Measurements from ENCODE around the gene YES1. TPM values are rescaled to one million over a fixed set of nuclear protein-coding genes. Genes with fewer than 3 reads are reported as not detected.
A peak's percentile ranks its signal among the peaks of the same experiment; 100 is the strongest.

YES1 gene
- total RNA-seq, result 124 and 157 TPM in 2 replicates
- polyA plus RNA-seq (2012), result 14.8 TPM

DNA sequence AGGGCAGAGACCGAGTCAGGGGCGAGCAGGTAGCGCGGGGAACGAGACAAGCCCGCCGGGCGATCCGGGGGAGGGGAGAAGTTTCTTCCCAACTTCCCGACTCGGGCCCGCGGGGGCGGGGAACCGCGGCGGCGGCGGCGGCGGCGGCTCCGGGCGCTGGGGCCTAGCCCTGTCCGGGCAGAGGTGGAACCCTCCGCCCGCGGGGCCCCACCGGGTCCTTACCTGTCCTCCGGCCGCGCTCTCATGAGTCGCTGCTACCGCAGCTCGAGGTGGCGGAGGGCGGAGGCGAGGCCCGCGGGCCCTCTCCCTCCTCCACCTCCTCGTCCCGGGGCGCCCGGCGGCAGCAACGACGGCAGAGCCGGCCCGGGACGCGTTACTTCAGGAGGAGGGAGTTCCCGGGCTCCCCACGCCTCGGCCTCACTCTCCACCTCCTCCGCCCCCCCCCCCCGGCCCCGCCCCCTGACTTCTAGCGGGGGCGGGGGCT, at the start of gene YES1:
YES1 (minus strand) TSS at position 351 of the 484 bp plus-strand sequence. CDS start 55,415 bp downstream, outside the sequence.
- peak; percentile 75 for DNase-seq (ENCODE audit: low read depth)

DNA sequence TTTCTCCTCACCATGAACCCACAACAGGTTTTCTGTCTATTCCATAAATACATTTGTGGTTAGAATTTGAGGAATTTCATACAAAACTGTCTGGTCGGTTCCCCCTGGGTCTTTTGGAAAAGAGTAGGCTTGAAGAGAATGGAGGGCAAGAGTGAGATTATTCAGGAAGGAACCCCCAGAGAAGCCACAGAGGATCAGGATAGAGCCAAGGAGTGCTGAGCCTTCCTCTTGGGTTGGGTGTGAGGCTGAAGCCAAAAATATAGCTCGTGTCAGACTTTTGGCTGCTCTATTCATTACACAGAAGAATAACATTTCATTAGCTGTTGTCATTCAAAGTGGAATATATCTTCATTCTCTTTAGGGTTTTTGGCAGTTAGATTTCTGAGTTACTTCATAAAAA, 45.9 kb upstream of the YES1 start:
- DNase-seq (ENCODE audit: low read depth), result peak; percentile 57

DNA sequence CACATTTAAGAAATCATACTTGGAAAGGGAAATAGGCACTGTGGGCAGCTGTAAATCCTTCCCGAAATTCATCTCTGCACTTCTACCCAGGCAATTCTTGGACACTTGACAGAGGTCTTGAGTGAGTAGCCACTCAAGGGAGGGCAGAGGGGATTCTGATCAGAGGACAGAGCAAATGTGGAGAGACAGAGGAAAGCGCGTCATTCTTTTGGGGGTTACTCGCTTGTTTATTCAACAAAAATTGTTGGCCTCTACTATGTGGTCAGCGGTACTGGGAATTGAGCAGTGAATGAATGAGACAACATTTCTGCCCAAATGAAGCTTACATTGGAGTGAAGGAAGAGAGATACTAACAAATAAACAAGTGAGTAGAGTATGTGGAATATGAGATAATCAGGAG, 41.4 kb upstream of the YES1 start:
- DNase-seq (ENCODE audit: low read depth), result no peak

DNA sequence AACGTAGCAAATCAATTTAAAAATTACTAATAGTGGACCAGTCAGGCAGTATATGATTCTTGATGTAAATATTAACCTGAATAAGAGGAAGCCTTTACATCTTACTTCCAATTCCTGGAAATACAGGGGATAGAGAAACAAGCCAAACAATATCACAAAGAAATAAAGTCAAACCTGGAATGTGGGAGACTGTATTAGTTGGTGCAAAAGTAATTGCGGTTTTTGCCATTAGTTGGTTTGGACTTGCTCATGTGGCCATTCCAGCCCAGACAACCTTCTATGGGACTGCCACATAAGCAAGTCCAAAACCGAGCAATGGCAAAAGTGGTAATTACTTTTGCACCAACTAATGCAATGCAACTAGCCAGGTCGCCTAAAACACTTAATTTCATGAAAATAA, 38.9 kb upstream of the YES1 start:
- DNase-seq (ENCODE audit: low read depth), result no peak

DNA sequence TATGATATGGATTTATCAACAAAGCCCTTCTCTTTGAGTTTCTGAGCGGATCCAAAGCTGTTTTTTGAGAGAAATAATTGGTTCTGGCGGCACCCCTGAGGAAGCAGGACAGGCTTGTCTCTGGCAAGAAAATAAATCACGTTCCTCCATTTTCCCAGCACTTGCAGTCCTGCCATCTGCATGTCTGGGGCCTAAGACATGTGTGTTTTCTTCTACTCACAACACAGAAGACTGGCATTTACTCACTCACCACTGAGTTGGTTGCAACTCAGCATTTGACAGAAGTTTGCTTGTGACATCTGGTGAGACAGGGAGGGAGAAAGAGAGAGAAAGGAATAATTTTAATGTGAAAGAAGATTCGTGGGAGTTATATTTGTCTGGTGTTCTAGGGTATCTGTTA, 37.0 kb upstream of the YES1 start:
- DNase-seq (ENCODE audit: low read depth), result no peak

DNA sequence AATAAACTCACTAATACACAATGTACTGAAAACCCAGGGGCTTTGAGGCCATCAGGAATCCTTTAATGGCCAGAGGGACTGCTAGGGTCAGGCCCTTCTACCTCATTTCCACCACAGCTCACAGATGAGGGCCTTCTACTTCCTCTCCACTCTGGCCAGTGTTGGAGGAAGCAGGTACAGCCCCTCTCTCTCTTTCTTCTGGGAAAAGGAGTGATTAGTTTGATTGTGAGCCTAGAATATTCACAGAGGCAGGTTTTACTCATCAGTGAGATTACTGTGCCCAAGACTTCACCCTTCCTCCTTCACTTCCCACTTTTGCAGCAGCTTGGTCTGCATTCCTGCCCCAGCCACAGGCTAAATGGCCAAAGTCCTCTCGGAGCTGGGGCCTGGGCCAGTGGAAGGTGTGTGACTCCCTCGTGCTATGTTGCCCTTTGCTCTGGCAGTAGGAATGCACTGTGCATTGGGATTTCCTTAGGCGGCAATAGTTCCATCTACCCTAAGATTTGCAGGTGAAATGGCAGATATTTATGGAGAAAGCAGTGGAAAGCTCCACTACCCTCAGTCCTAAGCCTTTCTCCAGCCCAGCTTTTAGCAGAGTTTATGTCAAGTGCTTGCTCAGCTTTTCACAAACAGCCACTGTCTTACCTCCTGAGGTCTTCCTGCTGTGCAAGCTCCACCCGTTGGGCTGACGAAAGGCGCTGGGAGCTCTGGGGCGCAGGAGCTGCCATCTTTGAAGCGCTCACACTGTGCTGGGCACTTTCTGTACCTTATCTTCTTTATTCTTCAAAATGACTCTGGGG, 36.2 kb upstream of the YES1 start:
- no peak for DNase-seq (ENCODE audit: low read depth)

DNA sequence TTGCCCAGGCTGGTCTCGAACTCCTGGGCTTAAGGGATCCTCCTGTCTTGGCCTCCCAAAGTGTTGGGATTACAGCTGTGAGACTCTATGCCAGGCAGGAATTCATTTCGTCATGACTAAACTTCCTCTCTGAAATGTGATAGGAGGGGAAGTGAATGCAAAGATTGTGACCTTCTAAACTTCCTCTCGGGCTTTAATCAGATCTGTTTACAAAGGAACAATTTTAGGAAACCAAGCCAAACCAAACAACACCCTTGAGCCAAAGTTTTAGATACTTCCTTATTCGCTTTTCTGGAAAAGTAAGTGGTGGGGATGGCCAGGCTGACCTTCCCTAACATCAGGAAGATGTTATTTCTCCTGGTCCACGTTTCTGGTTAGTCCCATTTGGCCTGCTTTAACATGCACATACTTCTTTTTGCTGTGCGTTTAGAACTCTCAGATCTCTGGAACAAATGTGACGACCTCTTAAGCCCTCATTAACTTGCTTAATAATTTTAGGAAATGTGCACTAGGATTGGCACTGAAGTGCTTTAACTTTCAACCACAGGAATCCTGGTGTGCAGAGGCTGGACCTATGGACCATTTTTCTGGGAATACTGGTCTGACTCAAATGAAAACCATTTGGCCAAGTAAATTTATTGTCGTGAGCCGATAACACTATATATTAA, 33.2 kb upstream of the YES1 start:
- peak; percentile 18 for DNase-seq (ENCODE audit: low read depth)

DNA sequence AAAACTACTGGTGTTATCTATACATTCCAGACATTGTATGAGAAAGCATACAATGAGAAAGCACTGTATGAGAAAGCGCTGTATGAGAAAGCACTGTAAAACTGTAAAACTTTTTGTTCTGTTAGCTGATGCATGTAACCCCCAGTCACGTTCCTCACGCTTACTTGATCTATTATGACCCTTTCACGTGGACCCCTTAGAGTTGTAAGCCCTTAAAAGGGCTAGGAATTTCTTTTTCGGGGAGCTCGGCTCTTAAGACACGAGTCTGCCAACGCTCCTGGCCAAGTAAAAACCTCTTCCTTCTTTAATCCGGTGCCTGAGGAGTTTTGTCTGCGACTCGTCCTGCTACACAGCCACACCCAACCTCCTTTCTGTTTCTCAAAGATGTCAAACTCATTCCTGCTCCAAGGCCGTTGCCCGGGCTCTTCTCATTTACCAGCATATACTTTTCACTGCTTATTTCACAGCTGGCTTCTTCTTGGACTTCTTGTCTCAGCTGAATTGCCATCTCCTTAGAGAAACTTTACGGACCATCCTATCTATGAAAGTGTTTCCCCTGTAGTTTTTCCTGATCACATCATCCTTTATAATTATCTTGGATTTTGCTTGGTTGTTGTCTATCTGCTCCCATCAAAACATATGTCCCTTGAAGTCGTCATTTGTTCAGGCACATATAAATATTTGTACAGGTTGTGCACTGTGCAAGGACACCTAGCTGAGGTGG, 29.8 kb upstream of the YES1 start:
- DNase-seq (ENCODE audit: low read depth), result no peak

DNA sequence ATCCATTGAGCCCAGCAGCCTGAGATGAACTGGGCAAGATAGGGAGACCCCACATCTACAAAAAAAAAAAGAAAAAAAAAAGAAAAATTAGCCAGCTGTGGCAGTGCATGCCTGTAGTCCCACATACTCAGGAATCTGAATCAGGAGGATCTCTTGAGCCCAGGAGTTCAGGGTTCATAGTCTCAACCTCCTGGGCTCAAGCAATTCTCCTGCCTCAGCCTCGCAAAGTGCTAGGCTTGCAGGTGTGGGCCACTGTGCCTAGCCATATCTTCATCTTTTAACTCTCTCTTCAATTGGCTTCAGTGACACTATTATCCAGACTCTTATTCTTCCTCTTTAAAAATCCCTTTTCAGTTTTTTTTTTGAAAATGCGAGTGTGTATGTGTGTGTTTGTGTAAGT, 28.5 kb upstream of the YES1 start:
- no peak for DNase-seq (ENCODE audit: low read depth)

DNA sequence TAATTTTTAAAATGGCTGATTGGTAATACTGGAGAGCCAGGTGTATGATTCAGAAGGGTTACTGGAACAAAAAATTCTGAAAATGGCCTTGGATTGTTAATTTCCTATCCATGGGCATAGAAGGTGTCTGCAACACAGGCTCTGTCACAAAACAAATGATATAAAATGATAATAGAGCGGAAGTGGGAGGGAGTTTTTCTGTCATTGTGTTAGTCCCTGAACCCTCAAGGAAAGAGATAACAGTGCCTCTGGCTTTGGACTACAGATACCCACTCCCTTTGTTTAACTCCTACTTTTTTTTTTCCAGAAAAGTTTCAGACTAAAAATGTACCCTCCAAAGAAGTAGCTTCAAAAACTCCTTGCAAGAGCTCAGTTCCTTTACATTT, 28.0 kb upstream of the YES1 start:
- DNase-seq (ENCODE audit: low read depth), result no peak

DNA sequence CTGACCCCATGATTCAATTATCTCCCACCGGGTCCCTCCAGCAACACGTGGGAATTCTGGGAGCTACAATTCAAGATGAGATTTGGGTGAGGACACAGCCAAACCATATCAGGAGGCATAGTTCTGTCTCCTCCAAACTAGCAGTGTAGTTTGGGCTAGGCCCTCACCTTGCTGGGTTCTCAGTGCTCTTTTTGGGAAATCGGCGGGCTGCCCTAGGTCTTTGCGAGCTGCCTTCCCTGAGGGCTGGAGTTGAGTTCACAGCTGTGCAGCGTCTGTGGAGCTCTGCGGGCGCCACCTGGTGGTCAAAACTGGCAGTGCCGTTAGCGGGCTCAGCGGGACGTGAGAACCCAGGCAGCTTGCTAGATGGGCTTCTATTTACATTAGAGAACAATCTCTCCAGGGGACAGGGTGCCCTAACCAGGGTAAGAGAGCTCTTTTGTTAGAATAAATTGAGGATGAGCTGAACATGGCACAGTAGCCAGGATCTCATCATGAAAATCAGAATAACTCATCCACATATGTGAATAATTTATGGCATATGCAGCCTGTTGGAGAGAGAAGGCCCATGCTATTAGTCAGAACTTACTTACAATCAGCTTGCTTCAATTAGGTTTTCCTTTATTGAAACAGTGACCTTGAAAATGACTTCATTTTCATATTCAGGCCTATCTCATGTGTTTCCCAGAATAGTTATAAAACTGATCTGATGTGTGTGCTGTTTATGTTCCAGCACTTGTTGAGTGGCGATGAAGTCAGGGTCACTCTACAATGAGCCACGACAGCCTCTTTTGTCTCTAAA, 27.4 kb upstream of the YES1 start:
- DNase-seq (ENCODE audit: low read depth), result peak; percentile 84

DNA sequence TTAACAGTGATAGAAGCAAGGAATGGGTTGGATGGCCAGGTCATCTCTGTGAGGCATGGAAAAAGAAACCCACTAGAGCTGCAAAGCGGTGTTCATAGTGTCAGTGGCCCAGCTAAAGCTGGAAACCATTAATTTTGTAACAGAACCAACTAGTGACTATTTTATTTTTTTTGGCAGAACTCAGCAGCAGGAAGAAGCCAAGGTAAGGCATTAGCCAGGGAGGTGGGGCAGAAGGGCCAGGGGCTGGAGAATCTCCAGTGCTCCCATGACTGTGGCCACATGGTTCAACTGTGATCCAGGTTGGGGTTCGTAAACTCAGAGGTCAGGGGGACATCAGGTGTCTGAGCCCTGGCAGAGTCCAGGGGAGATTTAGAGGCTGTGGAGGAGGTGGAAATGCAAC, 25.9 kb upstream of the YES1 start:
- DNase-seq (ENCODE audit: low read depth), result no peak

DNA sequence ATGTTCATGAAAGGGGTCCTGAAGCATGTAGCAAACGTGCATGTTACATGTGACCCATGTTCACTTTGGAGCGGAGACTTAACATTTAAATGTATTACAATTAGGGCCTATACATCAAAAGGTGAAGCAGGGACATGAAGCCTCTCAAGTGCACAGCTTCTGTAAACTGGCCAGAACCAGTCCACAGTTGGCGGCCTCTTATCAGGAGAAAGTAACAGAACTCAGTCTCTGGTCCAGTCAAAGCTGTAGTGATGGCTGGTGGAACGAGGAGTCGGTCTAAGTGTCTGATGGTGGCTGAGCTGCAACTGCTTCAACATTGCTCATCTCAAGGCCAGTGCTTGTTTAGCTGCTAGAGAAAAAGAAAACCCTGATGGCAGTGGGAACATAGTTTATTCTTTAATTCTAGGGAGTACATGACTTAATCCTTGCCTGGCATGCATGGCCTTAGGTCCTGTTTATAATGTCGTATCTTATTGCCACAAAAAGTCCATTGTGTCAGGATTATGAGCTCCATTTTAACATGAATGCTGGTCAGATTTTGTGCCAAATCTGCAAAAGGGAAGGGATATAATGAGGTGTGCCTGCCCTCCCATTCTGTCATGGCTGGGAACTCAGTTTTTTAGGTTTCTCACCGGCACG, 22.2 kb upstream of the YES1 start:
- no peak for DNase-seq (ENCODE audit: low read depth)

DNA sequence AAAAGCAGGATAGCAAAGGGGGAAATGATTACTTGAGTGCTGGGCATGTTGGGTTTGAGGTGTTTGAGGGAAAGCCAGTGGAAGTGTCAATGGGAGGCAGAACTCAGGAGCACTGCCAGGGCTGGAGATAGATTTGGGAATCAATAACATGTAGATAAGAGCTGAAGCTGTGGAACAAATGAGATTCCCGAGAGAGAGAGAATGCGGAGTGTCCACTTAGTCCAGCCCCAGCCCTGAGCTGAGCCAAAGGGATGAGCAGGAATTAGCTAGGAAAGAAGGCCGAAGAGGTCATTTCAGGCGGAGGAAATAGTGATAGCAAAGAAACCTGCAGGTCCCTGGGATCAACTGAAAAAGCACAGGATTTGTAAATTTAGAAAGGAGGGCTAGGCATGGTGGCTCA, 21.2 kb upstream of the YES1 start:
- no peak for DNase-seq (ENCODE audit: low read depth)

DNA sequence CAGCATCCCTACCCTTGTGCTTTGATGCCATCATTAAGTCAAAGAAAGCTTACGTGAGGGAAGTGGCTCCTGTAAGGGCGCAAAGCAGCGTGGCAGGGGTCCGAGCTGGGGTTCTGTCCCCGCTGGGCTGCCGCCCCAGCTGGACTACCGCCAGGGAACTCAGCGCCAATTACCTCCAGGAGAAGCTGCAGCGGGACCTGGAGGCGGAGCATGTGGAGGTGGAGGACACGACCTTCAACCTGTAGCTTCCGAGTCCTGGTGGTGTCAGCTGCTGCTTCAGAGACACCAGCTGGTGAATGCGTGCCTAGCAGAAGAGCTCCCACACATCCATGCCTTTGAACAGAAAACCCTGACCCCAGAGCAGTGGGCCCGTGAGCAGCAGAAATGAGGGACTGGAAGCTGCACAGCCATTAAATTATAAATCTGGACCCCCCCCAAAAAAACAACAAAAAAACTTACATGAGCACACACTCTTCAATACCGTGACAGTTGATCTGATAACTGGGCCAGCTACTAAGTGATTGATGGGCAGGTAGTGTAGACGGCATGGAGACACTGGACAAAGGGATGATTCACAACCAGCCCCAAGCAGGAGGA, 20.1 kb upstream of the YES1 start:
- peak; percentile 20 for DNase-seq (ENCODE audit: low read depth)

DNA sequence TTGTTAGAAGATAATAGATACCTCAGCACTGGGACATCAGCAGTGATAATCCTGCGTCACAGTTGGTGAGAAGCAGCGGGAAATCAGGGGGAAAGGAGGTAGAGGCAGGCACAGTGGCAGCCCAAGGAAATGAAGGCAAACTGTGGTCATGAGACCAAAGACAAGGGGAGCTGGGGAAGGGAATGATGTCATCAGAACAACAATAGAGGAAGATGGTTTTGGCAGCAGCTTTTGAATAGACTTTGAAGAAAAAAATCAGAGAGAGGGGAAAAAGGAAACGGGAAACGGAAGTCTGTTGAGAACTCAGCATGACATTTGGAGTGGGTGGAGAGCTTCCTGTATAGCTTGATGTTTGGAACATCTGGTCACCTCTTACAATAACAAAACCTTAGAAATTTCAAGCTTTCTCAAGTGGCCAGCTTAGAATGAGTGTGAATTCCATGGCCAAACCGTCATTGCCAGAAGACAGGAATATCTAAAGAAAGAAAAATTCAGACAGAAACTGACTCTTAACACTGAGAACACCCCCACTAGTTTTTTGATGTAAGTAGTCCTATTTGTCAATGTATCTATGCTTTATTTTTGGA, 18.4 kb upstream of the YES1 start:
- peak; percentile 53 for DNase-seq (ENCODE audit: low read depth)

DNA sequence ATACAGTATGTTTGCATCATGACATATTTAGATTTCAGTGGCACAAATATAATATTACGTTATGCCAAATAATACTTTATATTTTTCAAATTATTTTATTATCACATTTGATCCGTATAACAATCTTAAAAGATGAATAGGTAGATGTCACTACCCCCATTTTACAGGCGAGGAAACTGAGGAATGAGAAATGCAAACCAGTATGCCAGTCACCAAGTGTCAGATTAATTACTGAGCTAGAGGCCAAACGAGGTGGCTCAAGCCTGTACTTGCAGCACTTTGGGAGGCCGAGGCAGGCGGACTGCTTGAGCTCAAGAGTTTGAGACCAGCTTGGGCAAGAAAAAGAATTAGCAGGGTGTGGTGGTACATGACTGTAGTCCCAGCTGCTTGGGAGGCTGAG, 17.4 kb upstream of the YES1 start:
- no peak for DNase-seq (ENCODE audit: low read depth)

DNA sequence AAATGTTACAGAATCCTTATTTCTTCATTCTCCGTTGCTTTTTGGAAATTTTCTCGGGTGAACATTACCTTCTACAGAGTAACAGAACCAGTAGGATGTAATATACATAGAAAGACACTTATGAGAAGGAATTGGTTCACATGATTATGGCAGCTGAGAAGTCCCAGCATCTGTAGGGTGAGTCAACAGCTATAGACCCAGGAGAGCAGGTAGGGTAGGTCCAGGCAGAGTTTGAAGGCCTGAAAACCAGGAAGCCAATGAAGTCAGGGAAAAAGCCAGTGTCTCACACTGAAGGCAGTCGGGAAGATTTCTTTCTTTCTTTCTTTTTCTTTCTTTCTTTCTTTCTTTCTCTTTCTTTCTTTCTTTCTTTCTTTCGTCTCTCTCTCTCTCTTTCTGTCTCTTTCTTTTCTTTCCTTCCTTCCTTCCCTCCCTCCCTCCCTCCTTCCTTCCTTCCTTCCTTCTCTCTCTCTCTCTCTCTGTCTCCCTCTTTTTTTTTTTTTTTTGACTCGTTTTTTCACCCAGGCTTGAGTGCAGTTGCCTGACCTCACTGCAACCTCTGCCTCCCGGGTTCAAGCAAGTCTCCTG, 15.1 kb upstream of the YES1 start:
- no peak for DNase-seq (ENCODE audit: low read depth)

DNA sequence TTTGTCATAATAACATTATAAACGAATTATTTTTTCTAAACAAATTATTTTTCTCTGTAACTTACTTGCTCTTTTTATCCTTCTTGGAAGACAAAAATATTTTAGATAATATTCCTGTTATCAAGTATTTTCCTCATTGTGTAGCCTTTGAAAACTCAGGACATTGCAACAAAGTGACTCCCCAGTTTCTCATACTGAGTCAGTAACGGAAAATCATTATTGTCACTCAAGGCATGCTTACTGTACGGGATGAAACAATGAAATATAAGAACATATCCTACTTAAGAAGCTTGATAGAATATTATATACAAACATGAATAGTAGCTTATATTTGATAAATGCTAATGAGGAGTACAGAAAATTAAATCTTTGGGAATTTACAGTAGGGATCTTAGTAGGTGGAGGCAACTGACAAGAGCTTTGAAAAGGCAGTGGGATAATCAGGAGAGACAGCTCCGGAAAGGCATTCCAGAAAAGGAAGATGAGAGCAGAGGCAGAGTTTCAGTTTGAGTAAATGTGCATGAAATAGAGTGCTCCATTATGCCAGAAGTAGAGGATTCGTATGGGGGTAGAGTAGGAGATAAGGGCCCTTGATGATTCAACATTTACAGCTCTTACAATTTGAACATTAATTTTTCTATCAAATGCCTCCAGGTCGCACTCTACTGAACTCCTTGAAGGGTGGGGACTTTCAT, 14.0 kb upstream of the YES1 start:
- no peak for DNase-seq (ENCODE audit: low read depth)

Measured in myocyte (in vitro differentiated cells).